Immature natural killer cell (primary cell): ENCODE data around the gene WFDC5. TPM values are rescaled to one million over a fixed set of nuclear protein-coding genes. Genes with fewer than 3 reads are reported as not detected.

Experiments
- DNase-seq, 3 donors: peaks; one replicate each; pipeline ENCODE4 v3.0.0; 2022; ENCODE audit warnings: mixed read lengths in 1 of 3
- H3K27ac Mint-ChIP-seq, 6 donors: one replicate each; pipeline ENCODE4 v1.8.0; 2020; ENCODE audit warnings: mixed read lengths in 6 of 6, mild to moderate bottlenecking in 5 of 6, inconsistent platforms in 4 of 6, moderate library complexity in 3 of 6
- H3K27me3 Mint-ChIP-seq, 3 donors: one replicate each; pipeline ENCODE4 v1.8.0; 2020 to 2021; ENCODE audit warnings: low read depth in 3 of 3, mild to moderate bottlenecking in 3 of 3, mixed read lengths in 3 of 3, moderate library complexity in 3 of 3, inconsistent platforms in 1 of 3
- H3K36me3 Mint-ChIP-seq, 3 donors: one replicate each; pipeline ENCODE4 v1.8.0; 2020; ENCODE audit warnings: mixed read lengths in 3 of 3, inconsistent platforms in 2 of 3, mild to moderate bottlenecking in 2 of 3
- H3K4me1 Mint-ChIP-seq, 2 donors: one replicate each; pipeline ENCODE4 v1.8.0; 2020; ENCODE audit warnings: inconsistent platforms in 2 of 2, mild to moderate bottlenecking in 2 of 2, mixed read lengths in 2 of 2, moderate library complexity in 1 of 2
- H3K4me3 Mint-ChIP-seq, 5 donors: one replicate each; pipeline ENCODE4 v1.8.0; 2020; ENCODE audit warnings: mild to moderate bottlenecking in 5 of 5, mixed read lengths in 5 of 5, inconsistent platforms in 3 of 5, moderate library complexity in 3 of 5
- H3K9me3 Mint-ChIP-seq, 6 donors: one replicate each; pipeline ENCODE4 v1.8.0; 2020; ENCODE audit warnings: mild to moderate bottlenecking in 6 of 6, mixed read lengths in 6 of 6, inconsistent platforms in 4 of 6, moderate library complexity in 3 of 6
- polyA plus RNA-seq, 3 donors: library from polyadenylated mRNA; unstranded; fragments of 300-500 nt; fragmentation: Illumina TruSeq; gene quantifications; one replicate each; pipeline ENCODE4 v1.2.3, GENCODE V29; 2021

The WFDC5 gene
- polyA plus RNA-seq, 3 donors from 2014 or later = not detected

DNA sequence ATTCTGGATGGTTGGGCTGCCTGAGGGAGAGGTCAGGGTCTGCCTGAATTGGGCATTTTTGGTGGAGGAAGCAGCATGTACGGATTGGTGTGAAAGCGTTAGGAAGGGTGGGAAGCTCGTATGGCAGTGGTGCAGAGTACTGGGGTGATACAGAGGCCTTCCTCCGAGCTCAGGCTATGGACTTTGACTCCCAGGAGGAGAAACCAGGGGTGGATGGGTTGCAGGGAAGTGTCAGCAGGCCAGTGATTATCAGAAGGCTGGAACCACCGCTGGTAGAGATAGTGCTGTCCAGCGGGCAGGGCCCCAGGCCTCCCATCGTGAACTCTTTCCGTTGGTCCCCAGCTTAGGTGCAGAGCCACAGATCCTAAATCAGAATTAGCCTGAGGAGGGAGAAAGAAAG lies 5.3 kb downstream of the WFDC5 start:
- H3K9me3 Mint-ChIP-seq = no peaks in the 10 kb centered on the region
- no peaks in the 10 kb centered on the region for H3K4me1 Mint-ChIP-seq
- no peak overlapping the region for H3K4me3 Mint-ChIP-seq
- peaks cover 0 to 3% (median 0%) of the 10 kb centered on the region in 3 donors for H3K36me3 Mint-ChIP-seq
- DNase-seq = no peak
- H3K27ac Mint-ChIP-seq = no peak overlapping the region
- peaks cover 4 to 12% (median 4%) of the 10 kb centered on the region in 3 donors for H3K27me3 Mint-ChIP-seq

DNA sequence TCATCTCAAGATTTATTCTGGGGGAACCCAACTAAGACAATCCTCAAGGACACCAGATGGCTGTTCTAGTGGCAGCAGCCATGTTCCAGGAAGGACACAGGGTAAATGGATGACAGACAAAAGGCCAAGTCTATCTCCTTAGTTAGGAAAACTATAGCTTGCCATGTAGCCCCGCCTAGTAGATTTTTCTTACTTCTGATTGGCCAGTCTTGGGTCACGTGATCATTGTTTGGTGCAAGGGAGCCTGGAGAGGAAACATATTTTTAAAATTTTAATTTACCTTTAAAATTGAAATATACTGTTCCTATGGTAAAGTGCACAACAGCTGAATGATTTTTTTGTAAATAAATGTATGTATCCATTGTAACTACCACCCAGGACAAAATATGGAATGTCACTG lies 9.7 kb downstream of the WFDC5 start:
- H3K27ac Mint-ChIP-seq = no peak overlapping the region

DNA sequence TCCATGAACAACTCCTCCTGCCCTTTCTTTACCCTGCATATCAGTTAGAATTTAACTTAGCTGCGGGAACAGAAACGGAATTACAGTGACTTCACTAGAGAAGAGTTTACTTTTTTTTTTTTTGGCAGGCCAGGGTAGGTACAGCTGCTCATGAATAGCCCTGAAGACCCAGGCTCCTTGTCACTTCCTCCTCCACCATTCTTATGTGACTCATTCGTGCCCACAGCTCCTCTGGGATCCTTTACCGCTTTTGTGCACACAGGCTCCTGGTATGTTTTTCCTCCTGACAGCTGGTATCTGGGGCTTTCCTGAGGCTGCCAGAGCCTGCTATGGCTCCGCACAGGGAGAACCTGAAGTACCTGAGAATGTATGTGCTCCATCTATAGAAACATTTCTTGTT lies 10.2 kb downstream of the WFDC5 start:
- peaks cover 0 to 7% (median 0%) of the 10 kb centered on the region in 3 donors for H3K36me3 Mint-ChIP-seq
- no peak overlapping the region for H3K27ac Mint-ChIP-seq
- H3K4me1 Mint-ChIP-seq = peaks cover 0 to 2% of the 10 kb centered on the region in 2 donors
- H3K27me3 Mint-ChIP-seq = peaks cover 5 to 19% (median 17%) of the 10 kb centered on the region in 3 donors
- H3K4me3 Mint-ChIP-seq = no peak overlapping the region
- no peak for DNase-seq
- H3K9me3 Mint-ChIP-seq = no peaks in the 10 kb centered on the region

More for the DNA sequence above, 9.7 kb downstream of the WFDC5 start:
- Mint-ChIP-seq H3K36me3 (peaks cover 0 to 7% (median 0%) of the 10 kb centered on the region in 3 donors), H3K9me3 (no peaks in the 10 kb centered on the region), H3K4me3 (no peak overlapping the region), H3K4me1 (peaks cover 0 to 2% of the 10 kb centered on the region in 2 donors), H3K27me3 (peaks cover 5 to 14% (median 13%) of the 10 kb centered on the region in 3 donors)
- no peak for DNase-seq

DNA sequence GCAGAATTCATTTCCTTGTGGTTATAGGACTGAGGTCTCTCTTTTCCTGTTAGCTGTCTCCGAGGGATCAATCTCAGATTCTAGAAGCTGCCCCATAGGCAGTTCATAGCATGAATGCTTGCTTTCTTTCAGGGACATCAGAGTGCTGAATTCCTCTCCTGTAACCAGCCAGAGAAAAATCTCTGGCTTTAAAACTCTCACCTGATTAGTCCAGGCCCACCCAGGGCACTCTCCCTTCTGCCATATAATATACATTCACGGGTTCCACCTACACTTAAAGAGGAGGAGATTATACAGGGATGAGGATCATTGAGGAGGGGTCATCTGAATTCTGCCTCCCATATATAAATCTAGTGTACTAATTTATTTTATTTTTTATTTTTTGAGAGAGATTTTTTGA lies 11.9 kb downstream of the WFDC5 start:
- peaks cover 7 to 8% of the 10 kb centered on the region in 2 donors for H3K4me1 Mint-ChIP-seq
- H3K9me3 Mint-ChIP-seq = no peaks in the 10 kb centered on the region
- peaks cover 0 to 7% (median 0%) of the 10 kb centered on the region in 3 donors for H3K36me3 Mint-ChIP-seq
- no peak overlapping the region for H3K4me3 Mint-ChIP-seq
- no peak for DNase-seq
- H3K27me3 Mint-ChIP-seq = peaks cover 11 to 26% (median 17%) of the 10 kb centered on the region in 3 donors
- no peak overlapping the region for H3K27ac Mint-ChIP-seq

DNA sequence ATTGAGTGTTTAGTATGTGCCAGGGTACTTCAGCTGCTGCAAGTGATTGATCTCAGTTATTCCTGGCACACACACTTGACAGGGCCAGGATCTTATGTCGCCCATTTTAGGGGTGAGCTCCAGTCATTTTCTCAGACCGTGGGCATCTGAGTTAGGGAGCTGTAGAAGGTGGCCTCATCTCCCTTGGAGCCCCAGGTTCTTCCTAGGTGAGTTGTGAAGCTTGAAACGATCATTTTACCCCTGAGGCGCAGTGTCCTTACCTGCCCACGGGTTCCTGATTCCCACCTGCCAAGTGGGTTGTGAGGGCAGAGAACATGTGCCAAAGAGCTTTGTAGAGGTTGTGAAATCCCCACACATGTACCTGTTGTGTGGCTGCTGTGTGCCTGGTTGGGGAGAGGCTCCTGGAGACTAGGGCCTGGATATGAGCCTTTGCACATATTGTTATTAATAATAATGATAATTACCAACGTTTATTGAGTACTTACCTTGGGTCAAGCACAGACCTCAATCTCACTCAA lies 13.6 kb downstream of the WFDC5 start:
- Mint-ChIP-seq H3K9me3 (no peaks in the 10 kb centered on the region), H3K27ac (no peak overlapping the region), H3K4me3 (no peak overlapping the region), H3K4me1 (peaks cover 13 to 19% of the 10 kb centered on the region in 2 donors), H3K27me3 (peaks cover 15 to 31% (median 26%) of the 10 kb centered on the region in 3 donors), H3K36me3 (peaks cover 0 to 10% (median 0%) of the 10 kb centered on the region in 3 donors)
- DNase-seq = no peak

DNA sequence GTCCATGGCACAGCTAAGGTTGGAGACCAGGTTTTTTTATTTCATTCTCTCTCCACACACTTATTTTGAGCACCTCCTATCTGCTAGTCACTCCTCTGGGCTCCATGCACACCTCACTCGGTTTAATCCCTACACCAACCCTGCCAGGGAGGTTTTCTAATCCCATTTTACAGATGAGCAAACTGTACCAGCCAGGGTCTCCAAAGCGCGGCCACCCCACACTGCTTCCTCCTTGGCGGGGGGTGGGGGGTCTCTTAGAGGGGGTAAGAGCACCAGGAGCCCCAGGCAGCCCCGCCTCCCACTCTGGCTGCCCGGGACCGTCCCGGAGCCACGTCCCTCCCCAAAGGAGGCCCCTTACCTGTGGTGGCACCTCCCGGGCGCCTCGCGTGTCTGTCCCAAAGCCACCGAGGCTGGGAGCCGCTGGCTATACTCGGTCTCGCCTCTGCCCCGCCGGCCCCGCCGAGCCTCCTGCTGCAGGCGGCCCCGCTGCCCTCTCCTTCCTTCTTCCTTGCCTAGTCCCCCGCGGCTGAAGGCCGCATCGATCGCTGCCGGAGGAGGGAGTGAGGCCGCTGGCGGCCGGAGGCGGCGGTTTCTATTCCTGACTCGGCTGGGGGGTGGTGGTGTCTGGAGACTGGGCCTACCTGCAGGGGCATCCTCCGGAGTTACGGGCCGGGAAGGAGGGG lies 14.3 kb downstream of the WFDC5 start, which contains the start of gene KCNS1:
KCNS1 (minus strand) TSS at position 565 of the 683 bp plus-strand sequence. CDS start 1,891 bp downstream, outside the sequence.
- H3K9me3 Mint-ChIP-seq = no peaks in the 10 kb centered on the region
- H3K36me3 Mint-ChIP-seq = peaks cover 0 to 10% (median 0%) of the 10 kb centered on the region in 3 donors
- H3K4me3 Mint-ChIP-seq = no peak within 1 kb of the TSS
- peaks cover 15 to 29% (median 27%) of the 10 kb centered on the region in 3 donors for H3K27me3 Mint-ChIP-seq
- H3K4me1 Mint-ChIP-seq = peaks cover 16 to 23% of the 10 kb centered on the region in 2 donors
- no peak for DNase-seq
- H3K27ac Mint-ChIP-seq = no peak within 1 kb of the TSS

DNA sequence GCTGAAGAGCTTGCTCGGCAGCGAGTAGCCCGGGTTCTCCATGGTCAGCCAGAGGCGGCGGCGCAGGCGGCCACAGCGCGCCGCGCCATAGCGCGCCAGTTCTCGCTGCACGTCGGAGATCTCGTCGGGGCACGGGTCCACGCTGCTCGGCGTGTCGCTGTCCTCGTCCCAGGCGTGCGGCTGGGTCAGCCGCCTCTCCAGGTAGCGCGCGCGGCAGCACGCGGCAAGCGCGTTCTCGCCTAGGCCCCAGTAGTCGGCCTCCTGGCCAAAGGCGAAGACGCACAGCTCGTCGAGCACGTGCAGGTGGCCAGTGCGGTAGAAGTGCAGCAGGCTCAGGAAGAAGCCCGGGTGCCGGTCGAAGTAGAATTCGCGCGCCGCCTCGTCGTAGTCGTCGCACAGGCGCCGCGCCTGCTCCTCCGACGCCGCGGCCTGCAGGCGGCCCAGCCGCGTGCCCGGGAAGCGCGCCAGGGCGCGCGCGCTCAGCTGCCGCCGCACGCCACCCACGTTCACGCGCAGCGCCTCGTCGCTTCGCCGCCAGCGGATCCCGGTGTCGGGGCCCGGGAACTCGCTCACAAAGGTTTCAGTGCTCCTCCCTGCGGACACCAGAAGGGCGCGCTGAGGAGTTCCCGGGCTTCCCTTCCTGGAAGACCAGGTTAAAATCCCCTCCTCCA lies 16.7 kb downstream of the WFDC5 start:
- peak in 1 of 3 donors; percentile 21 for DNase-seq
- Mint-ChIP-seq H3K4me3 (peak overlapping the region in 4 of 5 donors; percentile 44 to 73 (median 66)), H3K27ac (no peak overlapping the region), H3K4me1 (peaks cover 16 to 26% of the 10 kb centered on the region in 2 donors), H3K9me3 (no peaks in the 10 kb centered on the region), H3K36me3 (peaks cover 0 to 7% (median 0%) of the 10 kb centered on the region in 3 donors), H3K27me3 (peaks cover 12 to 27% (median 24%) of the 10 kb centered on the region in 3 donors)

DNA sequence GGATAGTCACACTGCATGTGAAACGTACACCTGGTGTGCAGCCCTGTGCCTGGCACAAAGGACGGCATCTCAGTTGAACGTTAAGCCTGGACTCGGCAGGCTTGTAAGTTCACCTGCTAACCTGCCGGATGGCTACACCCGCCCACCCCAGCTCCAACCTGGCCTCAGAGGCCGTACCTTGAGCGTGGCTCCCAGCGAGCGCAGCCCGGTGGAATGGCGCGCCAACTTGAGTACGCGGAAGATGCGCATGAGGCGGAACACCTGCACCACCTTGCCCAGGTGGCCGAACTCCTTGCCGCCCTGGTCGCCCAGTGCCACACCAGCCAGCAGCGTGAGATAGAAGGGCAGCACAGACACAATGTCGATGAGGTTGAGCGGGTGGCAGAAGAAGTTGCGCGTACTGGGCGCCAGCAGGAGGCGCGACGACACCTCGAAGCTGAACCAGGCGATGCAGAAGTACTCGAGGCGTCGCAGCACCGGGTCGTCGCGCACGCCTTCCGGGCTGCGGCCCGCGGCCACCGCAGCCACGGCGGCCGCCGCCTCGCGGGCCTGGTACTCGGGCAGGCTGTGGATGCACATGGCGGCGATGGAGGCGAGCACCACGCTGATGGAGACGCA lies 17.4 kb downstream of the WFDC5 start:
- peaks cover 12 to 27% (median 24%) of the 10 kb centered on the region in 3 donors for H3K27me3 Mint-ChIP-seq
- H3K4me3 Mint-ChIP-seq = peak overlapping the region; percentile 41 to 71 (median 49)
- DNase-seq = peak; percentile 22 to 39 (median 31)
- H3K27ac Mint-ChIP-seq = no peak overlapping the region
- H3K9me3 Mint-ChIP-seq = no peaks in the 10 kb centered on the region
- H3K4me1 Mint-ChIP-seq = peaks cover 16 to 26% of the 10 kb centered on the region in 2 donors
- H3K36me3 Mint-ChIP-seq = peaks cover 0 to 7% (median 0%) of the 10 kb centered on the region in 3 donors

DNA sequence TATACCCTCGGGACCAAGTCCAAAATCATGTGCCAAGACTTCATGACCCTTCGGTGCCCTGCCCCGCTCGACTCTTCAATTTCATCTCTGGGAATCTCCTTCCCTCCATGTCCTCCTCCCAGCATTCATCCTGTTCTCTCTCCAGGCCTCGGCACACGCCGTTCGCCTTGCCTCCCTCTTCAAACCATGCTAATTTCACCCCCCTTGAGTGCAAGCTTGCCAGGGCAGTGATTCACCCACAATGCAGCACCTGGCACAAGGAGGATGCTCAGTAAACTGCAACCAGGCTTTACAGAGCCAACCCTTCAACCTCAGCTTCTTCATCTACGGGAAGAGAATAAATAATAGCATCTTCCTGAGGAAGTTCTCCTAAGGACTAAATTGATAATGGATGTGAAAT lies 18.2 kb downstream of the WFDC5 start:
- Mint-ChIP-seq H3K36me3 (peaks cover 0 to 4% (median 0%) of the 10 kb centered on the region in 3 donors), H3K4me3 (peak overlapping the region in 1 of 5 donors; percentile 11), H3K27ac (no peak overlapping the region), H3K27me3 (peaks cover 12 to 24% (median 21%) of the 10 kb centered on the region in 3 donors), H3K9me3 (no peaks in the 10 kb centered on the region), H3K4me1 (peaks cover 16 to 26% of the 10 kb centered on the region in 2 donors)
- DNase-seq = no peak

DNA sequence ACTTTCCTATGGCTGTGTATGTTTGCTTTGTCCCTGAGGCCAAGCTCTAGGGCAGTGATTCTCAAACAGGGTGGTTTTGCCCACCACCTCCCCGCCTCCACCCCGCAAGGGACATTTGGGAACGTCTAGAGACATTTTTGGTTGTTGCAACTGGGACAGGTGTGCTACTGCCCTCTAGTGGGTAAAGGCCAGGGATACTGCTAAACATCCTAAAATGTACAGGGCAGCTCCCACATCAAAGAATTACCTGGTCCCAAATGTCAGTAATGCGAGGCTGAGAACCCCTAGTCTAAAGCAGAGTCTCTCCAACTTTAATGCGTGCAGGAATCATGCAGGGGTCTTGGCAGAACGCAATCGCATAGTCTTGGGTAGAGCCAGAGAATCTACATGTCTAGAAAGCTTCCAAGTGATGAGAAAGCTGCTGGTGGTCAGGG lies 19.2 kb downstream of the WFDC5 start:
- Mint-ChIP-seq H3K36me3 (peaks cover 0 to 4% (median 0%) of the 10 kb centered on the region in 3 donors), H3K9me3 (no peaks in the 10 kb centered on the region), H3K4me3 (no peak overlapping the region), H3K4me1 (peaks cover 14 to 26% of the 10 kb centered on the region in 2 donors), H3K27me3 (peaks cover 9 to 21% (median 17%) of the 10 kb centered on the region in 3 donors), H3K27ac (no peak overlapping the region)
- peak; percentile 37 to 60 (median 54) for DNase-seq

DNA sequence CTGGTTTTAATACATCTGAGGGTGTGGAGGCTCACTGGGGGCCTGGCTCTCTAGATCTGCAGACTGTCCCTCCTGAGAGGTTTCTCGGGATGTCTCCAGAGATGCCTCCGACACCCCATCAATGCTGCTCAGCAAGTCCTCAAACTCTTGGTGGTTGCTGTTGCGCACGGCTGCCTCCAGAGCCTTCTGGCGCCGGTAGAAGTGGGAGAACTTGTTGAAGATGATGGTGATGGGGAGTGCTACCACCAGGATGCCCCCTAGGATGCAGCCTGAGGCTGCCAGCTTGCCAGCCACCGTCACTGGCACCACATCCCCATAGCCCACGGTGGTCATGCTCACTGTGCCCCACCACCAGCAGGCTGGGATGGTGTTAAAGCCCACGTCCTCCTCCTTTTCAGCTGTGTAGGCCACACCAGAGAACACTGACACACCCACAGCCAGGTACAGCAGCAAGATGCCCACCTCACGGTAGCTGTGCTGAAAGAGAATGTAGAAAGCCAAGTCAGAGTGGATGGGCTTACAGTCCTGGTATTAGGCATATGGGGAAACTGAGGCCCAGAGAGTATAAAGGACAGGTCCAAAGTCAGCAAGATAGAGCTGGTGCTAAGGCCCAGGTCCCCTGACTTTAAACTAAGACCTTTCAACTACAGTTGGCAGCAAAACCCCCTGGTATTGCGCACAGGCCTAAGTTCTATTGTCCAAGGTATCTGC lies 20.0 kb downstream of the WFDC5 start:
- no peaks in the 10 kb centered on the region for H3K9me3 Mint-ChIP-seq
- DNase-seq = no peak
- H3K4me3 Mint-ChIP-seq = no peak overlapping the region
- H3K27me3 Mint-ChIP-seq = peaks cover 9 to 16% (median 12%) of the 10 kb centered on the region in 3 donors
- H3K36me3 Mint-ChIP-seq = peaks cover 0 to 6% (median 0%) of the 10 kb centered on the region in 3 donors
- H3K4me1 Mint-ChIP-seq = peaks cover 14 to 26% of the 10 kb centered on the region in 2 donors
- peak overlapping the region in 1 of 6 donors; percentile 24 for H3K27ac Mint-ChIP-seq

DNA sequence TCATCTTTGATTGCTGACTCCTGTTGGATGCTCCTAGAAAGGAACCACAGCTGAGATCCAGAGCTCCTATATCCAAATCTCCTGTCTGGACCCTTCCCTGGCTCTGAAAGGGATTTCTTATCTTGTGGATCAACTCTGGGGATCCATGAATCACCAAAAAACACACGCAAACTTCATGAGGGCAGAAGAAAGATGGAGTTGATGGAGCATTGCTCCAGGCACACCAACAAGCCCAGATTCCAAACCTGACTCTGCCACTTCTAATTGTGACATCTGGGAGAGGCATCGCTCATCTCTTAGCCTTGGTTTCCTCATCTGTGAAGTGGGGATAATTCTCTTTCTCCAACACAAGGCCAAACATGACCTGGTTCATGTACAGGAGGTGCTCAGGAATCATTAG lies 20.8 kb downstream of the WFDC5 start:
- H3K27ac Mint-ChIP-seq = peak overlapping the region in 2 of 6 donors; percentile 65 to 70

DNA sequence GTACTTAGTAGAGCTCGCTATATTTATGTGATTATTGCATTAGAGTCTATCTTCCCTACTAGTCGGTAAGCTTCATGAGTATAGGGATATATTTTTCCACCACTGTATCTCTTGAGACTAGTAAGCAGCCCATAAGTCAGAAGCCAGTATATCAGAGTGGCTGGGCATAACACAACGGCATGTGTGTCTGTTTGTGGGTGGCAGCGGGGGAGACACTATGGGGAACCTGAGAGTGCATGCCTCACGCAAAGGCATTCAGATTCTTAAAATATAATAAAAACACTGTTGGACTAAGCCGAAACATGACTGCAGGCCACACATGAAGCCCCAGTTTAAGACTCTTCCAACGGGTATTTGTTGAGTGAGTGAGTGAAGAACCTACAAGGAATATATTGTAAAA lies 22.1 kb downstream of the WFDC5 start:
- no peaks in the 10 kb centered on the region for H3K9me3 Mint-ChIP-seq
- no peak for DNase-seq
- H3K4me1 Mint-ChIP-seq = peaks cover 12 to 25% of the 10 kb centered on the region in 2 donors
- peak overlapping the region in 2 of 6 donors; percentile 25 to 41 for H3K27ac Mint-ChIP-seq
- H3K4me3 Mint-ChIP-seq = no peak overlapping the region
- H3K27me3 Mint-ChIP-seq = peaks cover 4 to 13% (median 4%) of the 10 kb centered on the region in 3 donors
- H3K36me3 Mint-ChIP-seq = peaks cover 0 to 7% (median 0%) of the 10 kb centered on the region in 3 donors

More for the DNA sequence above, 20.8 kb downstream of the WFDC5 start:
- H3K27me3 Mint-ChIP-seq = peaks cover 6 to 12% (median 10%) of the 10 kb centered on the region in 3 donors
- H3K36me3 Mint-ChIP-seq = peaks cover 0 to 6% (median 0%) of the 10 kb centered on the region in 3 donors
- peaks cover 14 to 26% of the 10 kb centered on the region in 2 donors for H3K4me1 Mint-ChIP-seq
- no peak overlapping the region for H3K4me3 Mint-ChIP-seq
- no peak for DNase-seq
- H3K9me3 Mint-ChIP-seq = no peaks in the 10 kb centered on the region
